ENCODE data around the gene ZBTB39.
"Not testable (repeated sequence)": the region's sequence is repeated elsewhere in the genome, so short reads cannot be mapped to it uniquely, and the experiment has no call there.

Gene ZBTB39

GRCh38 chr12:57031138-57031725 is 24.9 kb upstream of the ZBTB39 start:
- peak; percentile 94 for DNase-seq

GRCh38 chr12:57029457-57029856 is 23.1 kb upstream of the ZBTB39 start:
- DNase-seq: peak; percentile 81

DNA sequence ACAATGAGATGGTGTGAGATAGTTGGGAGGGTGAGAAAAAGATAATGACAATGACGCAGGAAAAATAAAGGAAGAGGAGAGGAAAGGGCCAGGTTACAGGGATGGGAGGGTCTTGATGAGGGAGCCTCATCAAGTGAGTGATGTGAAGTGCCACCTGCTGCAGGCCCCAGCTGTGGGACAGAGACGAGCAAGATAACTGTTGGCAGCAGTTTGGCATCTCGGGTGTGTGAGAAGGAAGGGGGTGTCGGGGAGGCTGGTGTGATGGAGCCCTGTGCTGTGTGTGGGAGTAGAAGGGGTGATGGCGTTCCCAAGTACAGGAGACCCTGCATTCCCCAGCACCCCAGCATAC is 21.4 kb upstream of the ZBTB39 start:
- peak; percentile 58 for DNase-seq

DNA sequence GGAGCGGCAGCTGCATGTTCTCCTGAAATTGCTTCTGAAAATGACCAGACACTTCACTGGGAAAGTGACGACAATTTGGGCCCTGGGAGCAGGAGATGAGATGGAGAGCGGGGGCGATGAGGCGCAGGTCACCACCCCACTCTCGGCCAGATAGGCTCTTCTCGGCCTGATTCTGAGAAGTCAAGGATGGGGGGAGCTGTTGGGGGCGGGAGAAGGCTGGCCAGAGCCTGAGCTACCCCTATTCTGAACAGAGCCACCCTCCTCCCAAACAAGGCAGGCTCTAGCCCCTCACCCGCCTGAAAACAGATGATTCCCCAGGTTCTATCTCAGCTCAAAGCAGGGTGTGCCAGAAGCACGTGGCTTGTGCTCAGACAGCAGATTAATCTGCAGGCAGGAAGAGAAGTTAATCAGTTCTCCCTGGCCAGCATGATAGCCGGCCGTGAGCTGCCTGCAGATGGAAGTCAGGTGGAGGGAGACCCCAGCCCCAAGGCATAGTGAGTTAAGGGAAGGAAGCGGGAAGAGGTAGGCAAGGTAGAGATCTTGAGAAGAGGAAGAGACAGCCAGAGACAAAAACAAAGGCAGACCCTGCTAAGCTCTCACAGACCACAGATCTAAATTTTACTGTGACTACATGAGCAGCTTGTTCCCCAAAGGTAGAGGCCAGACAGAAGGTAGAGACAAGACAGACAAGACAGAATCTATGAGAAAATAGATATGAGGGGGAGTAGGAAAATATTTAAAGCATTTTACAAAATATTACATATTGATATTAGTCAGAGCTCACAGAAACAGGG is 20.9 kb upstream of the ZBTB39 start:
- DNase-seq: peak; percentile 43

DNA sequence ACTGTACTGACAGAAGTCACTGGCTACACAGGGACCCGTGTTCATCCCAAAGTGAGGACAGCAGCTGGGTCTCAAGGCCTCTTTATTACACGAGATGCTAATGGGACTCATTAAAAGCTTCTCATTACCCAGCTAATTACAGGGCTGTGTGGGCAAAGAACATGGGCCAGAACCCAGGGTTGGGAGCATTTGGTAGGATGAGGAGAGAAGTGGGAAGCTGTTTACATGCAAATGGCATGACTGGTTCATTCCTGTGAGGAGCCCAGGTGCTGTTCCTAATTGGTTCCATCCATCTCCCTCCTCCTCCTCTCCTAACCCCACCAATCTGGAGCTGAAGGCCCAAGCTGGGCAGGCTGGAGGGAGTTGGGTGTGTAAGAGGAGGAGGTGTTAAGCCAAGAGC is 18.9 kb upstream of the ZBTB39 start:
- DNase-seq: no peak

DNA sequence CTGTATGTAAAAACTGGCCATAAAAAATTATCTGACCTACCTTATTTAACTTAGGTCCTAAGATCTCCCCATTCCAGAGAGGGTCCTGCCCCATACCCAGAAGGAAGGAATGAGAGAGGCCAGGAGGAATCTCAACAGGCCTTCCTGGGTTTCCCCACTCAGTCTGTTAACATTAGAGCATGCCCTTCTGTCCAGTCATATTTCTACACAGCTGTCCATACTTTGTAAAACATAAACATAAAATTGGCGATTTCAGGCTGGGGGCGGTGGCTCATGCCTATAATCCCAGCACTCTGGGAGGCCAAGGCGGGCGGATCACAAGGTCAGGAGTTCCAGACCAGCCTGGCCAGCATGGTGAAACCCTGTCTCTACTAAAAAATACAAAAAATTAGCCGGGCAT is 16.0 kb upstream of the ZBTB39 start:
- not testable (repeated sequence) for DNase-seq

DNA sequence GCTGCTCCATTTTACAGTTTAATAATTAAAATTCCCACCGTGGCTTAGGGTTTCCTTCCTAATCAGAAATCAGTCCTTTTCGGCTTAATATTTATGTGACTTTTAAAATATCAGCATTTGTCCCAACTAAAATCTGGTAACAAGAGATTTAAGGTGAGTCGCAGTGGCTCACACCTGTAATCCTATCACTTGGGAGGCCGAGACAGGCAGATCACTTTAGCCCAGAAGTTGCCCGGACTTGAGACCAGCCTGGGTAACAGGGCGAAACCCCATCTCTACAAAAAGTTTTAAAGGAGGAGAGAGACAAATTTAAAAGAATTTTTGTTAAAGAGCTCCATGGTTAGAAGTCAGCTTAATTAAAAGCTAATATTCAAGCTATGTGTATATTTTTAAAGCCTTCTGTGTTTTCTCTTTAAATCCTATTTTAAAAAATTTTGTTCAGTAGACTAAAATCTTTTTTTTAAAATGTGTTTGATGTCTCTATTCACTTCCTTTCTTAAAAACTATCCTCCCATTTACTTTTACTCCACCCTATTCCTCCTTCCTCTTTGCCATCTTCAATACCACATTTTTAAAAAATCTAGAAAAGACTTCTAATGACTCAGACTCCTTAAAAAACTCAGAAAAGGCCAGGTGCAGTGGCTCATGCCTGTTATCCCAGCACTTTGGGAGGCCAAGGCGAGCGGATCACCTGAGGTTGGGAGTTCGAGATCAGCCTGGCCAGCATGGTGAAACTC is 13.8 kb upstream of the ZBTB39 start:
- no peak for DNase-seq

DNA sequence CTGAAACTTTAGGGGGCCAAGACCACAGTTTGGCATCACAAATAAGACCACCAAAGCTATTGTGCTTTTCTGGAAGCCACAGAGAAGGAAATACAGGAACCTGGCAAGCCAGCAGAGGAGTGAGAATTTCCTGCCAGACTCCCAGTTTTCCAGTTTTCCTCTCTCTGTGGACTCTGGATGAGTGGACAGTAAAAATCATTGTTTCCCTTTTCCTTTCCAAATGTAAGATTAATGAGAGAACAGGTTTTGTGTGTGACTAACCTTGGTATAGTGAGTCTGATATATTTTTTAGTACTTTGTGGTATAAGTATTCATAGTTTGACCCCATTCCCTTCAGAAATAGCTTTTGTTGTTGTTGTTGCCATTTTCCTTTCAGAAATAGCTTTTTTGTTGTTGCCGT is 12.6 kb upstream of the ZBTB39 start:
- DNase-seq: no peak

- not testable (repeated sequence) for DNase-seq
Measured at GRCh38 chr12:57018353-57018752, 12.0 kb upstream of the ZBTB39 start.

GRCh38 chr12:57016348-57016747 is 10.0 kb upstream of the ZBTB39 start, which contains the start of gene TAC3:
TAC3 (minus strand) TSS chr12:57016529; CDS start chr12:57015797, 732 bp downstream.
- DNase-seq: no peak

DNA sequence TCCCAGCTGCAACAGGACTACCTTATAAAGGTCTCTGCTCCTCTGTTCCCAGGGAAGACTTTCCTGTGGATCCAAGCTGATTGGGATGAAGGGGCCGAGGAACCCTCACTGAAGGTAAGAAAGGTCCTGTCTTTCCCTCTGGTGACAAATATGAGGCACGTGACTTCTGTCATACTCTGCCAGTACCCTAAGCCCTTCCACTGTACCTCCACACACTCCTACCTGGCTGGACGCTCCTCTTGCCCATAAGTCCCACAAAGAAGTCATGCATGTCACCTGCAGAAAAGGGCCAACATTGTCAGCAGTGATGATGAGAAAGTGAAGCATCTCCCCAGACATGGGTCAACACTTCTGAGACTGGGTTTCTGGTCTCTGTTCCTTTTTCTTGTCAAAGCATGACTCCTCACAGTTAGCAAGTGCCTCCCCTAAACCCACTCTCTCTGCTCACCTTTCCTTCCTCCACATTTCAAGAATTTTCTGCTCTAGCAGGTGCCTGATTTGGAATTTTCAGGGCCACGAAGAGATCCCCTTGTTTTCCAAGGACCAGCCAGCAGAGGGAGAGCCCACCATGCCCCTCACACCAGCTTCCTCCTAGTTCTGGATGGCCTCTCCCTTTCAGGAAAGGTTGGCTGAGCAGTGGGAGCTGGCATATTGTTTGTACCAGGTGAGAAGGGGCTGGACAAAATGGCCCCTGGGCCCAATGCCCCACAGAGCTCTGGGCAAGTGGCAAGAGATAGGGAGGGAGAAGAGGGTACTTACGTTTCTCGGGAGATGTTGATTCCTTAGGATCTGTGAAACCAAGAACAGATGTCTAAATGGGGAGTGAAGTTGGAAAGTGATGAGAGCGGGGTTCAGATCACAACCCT is 6.5 kb upstream of the ZBTB39 start:
- DNase-seq: no peak

DNA sequence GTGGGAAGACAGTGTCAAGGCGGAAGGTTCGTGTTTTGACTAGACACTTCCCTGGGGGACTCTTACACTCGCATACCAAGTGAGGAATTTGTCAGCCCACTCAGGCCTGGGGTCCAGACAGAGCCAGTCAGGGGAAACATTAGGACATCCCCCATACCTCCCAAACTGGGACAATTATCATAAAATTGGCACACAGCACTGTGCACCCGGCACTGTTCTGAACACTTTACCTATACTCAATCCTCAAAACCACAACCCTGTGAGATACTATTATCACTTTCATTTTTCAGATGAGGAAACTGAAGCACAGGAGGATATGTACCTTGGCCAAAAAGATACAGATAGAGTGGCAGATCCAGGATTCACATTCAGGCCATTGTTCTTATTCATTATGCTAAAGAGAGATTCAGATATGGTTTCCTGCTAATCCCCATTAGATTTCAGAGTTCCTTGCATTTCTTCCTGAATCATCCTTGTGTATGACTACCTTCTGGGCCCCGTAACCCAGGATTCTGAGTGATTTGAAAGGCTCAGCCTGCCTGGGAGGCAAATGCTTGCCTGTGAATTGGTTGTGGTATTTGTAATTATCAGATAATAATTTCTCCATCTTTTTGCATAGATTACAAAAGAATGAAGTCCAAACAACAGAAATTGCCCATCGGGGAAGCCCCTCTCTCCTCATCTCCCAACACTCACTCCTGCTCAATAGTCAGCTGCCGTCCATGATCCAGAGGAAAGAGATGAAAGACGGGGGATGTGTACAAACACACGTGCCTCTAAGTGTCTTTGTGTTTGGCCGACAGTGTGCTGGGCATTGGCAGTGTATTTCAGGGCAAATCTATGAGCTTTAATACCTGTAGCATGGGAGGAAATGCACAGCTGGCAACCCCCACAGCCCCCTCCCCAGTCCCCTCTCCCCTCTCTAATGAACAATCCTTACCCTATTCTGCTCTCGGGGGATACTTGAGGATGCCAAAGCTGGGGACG is 5.4 kb upstream of the ZBTB39 start:
- DNase-seq: no peak

DNA sequence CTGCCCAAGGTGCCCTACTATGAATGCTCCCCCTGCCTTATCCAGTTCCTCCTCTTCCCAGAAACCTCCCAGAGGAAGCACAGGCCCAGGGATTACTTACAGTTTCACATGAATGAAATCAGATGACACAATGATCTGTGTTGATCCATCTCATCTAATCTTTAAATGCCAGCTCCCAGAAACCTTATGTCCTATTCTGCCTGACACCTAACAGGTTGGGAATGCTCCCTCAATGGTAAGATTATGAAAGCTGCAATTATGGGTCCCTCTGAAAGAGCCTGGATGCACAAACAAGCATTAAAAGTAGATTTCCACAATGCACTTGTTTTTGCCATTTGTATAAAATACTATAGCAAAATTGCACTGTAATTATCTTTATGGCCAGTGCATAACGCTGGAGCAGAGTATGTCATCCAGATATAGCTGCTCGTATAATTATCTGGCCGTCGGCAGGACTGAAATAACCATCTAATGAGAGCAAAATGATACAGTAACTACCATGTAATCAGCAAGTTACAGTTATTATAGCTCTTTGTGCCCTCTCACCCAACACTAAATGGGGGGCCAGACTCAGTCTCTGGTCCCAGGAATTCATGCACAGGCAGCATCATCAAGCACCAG is 4.4 kb upstream of the ZBTB39 start:
- DNase-seq: no peak

DNA sequence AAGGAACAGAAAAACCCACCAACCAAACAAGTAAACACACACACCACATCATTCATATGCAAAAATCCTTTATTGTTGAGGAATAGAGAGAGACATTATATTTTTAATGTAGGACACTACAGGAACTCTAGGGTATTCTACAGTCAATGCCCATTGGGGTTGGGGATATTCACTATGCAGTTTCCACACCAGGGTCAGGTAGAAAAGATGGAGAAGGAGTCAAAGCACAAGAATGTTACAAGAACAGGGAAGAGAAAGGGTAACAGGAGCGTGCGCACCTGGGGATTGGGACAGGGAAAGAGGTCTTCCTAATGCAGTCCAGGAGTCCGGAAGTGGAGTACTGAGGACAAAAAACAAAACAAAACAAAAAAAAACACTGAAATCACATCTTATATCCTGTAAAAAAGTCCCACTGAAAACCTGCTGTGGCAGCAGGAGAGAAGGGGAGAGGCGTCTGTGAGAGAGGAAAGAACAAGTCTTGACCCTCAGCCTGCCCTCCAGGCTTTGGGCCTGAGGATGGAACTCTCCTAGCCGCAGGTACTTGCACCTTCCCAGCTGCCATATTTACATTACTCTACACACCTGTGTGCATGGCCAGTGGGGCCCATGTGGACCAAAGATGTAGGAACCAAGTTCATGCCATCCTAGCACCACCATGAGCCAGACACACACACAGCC is 3.7 kb upstream of the ZBTB39 start:
- no peak for DNase-seq

GRCh38 chr12:57008178-57008577 is 1.8 kb upstream of the ZBTB39 start:
- DNase-seq: peak; percentile 82

- DNase-seq: no peak
Measured at GRCh38 chr12:57006809-57007475, 596 bp upstream of the ZBTB39 start.

DNA sequence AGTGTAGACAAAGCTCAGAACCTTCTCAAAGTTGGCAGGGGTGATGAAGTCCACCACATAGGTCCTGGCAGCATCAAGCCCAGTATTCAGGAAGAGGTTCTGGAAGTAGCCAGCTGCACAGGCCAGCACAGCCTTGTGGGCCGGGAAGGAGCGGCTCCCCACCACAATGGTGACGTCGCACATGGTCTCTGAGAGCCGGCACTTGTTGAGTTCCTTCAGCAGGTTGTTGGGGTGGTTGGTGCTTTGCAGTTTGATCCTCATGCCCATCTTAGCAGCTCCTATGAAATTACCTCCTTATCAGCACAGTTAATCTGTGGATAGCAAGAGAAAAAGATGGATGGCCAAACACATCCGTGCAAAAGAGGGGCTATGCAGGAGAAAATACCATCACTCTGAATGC is 1.7 kb downstream of the ZBTB39 start:
- DNase-seq: no peak

DNA sequence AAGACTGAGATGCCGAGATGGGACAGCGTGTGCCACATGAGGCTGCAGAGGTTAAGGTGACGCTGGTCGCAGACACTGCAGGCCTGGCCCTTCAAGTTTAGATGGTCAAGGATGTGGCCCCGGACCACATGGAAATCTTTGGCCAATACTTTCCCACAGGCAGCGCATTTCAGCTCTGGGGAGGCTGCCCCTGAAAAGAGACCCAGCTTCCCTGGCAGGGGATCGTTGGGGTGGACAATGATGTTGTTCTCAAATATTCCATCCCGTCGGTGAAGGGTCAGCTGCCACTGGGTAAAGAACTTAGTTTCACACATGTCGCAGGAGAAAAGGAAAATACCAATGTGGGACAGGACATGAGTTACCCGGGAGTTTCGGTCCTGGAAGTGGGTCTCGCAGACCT is 3.0 kb downstream of the ZBTB39 start:
- DNase-seq: no peak

DNA sequence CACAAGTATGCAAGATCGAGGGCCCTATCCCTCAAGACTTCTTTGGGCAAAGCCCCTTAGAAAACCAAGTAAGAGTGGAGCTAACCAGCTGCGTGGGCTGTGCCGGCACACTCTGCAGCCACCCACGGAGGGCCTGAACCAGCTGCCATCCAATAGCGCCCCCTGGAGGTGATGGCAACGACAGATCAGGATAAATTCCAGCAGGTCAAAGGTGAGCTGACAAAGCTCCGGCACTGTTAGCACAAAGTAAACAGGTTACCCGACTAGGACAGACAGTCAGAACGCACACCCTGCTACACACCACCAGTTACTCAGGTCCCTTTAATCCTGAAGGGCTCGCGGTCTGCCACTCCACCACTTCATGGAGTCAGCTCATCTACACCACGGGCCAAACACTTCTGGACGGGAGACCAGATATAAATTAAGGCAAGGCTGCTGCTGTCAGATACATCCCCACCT is 4.9 kb downstream of the ZBTB39 start:
- DNase-seq: peak; percentile 6

DNA sequence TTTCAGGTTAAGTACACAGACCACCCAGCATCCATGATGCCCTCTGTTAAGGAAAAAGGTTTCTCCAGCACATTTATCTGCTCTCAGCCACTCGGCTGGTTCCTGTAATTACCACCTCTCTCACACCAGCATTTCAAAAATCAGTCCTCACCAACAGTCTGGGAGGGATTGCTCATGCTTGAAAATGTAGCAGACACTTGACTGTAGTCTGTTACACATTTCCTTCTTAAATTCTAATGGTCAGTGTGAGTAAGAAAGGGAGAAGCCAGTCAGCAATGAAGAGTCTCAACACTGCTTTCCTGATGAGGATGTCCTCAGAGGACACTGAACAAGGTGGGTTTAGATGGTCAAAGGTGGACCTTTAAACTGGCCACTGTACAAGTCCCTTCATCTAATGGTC is 6.0 kb downstream of the ZBTB39 start:
- DNase-seq: no peak

Measured in NCI-H2171 treated with DMSO at 0.1 percent for 48 hours (cell line).